ENCODE results near the gene CNN1.

- TF ChIP-seq SMC3 (IDR thresholded peaks at IDR 0.05; ENCODE audit: low read depth, low read length) (no peak), MXI1 (IDR thresholded peaks at IDR 0.05; ENCODE audit: low read depth, low read length) (no peak)
Measured at GRCh38 chr19:11506967-11507366, 31.7 kb upstream of the CNN1 start.
